AG04450 (cell line): ENCODE measurements around the gene MEGF10. TPM values are rescaled to one million over a fixed set of nuclear protein-coding genes. Genes with fewer than 3 reads are reported as not detected.

Experiments
- CTCF ChIA-PET: fragments of 300-600, 350-600 bp; formaldehyde crosslinking; extraction: SDS; loops from one replicate; lab custom pipeline; 2022; ENCODE audit warnings: antibody characterized with exemption, inconsistent platforms; lab: Charles Lee
- POLR2A ChIA-PET: fragments of 350-600 bp; formaldehyde crosslinking; extraction: SDS; loops from one replicate; lab custom pipeline; 2021; ENCODE audit warnings: antibody characterized with exemption, inconsistent platforms; lab: Yijun Ruan, JAX
- DNase-seq: peaks from one replicate; pipeline ENCODE4 v3.0.0-alpha.2; 2011; ENCODE audit warnings: low read depth, low spot score
- H3K27ac ChIP-seq: one replicate; pipeline ENCODE4 v1.5.1; 2012; ENCODE audit warnings: low read depth, low read length, control low read depth
- H3K27me3 ChIP-seq: one replicate; pipeline ENCODE4 v1.6.0; 2012; ENCODE audit warnings: low read length; ENCODE audit not compliant: control insufficient read depth, insufficient read depth
- H3K4me3 ChIP-seq: 2 replicates; pipeline ENCODE4 v1.5.1; 2011; ENCODE audit warnings: mild to moderate bottlenecking, low read depth, low read length, control low read depth
- H3K9me3 ChIP-seq: 2 replicates; pipeline ENCODE4 v1.5.1; 2012; ENCODE audit warnings: low read length; ENCODE audit not compliant: control insufficient read depth, insufficient read depth
- polyA plus RNA-seq: library from polyadenylated mRNA; depleted of rRNA; stranded (reverse); fragments of >200 nt; gene quantifications from 2 replicates; pipeline ENCODE4 v1.2.3, GENCODE V29; 2011
- TF ChIP-seq, protein P1 (sequence below): IDR thresholded peaks from 2 replicates; pipeline ENCODE4 v1.5.1; 2011; ENCODE audit warnings: low read depth, low read length, control low read depth, inconsistent platforms

The MEGF10 gene
- polyA plus RNA-seq, 1 experiment = not detected

DNA sequence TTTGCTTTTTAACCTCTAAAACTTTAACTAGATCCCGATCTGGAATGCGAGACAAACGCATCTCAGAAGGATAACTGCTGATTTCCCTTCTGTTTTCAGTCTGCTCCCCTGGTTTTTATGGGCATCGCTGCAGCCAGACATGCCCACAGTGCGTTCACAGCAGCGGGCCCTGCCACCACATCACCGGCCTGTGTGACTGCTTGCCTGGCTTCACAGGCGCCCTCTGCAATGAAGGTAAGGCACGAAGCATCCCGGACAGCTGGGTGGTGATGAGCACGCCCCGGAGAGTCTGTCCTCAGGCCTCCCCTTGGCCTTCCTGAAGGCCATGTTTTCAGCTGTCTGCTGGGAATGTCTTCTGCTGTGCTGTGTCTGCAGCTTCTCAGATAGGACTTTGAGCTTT is 144.0 kb downstream of the MEGF10 start:
- TF ChIP-seq, protein P1, sequence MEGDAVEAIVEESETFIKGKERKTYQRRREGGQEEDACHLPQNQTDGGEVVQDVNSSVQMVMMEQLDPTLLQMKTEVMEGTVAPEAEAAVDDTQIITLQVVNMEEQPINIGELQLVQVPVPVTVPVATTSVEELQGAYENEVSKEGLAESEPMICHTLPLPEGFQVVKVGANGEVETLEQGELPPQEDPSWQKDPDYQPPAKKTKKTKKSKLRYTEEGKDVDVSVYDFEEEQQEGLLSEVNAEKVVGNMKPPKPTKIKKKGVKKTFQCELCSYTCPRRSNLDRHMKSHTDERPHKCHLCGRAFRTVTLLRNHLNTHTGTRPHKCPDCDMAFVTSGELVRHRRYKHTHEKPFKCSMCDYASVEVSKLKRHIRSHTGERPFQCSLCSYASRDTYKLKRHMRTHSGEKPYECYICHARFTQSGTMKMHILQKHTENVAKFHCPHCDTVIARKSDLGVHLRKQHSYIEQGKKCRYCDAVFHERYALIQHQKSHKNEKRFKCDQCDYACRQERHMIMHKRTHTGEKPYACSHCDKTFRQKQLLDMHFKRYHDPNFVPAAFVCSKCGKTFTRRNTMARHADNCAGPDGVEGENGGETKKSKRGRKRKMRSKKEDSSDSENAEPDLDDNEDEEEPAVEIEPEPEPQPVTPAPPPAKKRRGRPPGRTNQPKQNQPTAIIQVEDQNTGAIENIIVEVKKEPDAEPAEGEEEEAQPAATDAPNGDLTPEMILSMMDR = no peak
- Histone ChIP-seq H3K27me3 (no peaks in the 10 kb centered on the region), H3K4me3 (no peak overlapping the region), H3K9me3 (no peaks in the 10 kb centered on the region), H3K27ac (no peak overlapping the region)
- POLR2A ChIA-PET = no interaction called here
- CTCF ChIA-PET = no interaction called here
- no peak for DNase-seq

DNA sequence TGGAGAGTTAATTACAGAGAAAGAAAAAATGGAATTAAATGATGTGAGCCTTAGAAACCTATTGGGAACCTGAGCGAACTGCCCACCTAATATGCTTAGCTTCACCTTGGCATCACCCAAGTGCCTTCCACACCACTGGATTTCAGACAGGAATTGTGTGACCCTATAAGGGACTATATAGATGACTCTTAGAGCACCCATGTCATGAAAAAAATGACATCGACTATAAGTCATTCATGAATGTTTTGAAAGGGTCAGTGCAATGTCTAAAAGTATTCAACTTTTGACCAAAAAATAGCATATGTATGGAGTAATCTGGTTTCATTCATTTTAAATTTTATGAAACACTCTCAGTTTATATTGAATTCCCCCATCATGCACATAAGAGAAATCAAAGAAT is 145.2 kb downstream of the MEGF10 start:
- DNase-seq = no peak
- Histone ChIP-seq H3K27me3 (no peaks in the 10 kb centered on the region), H3K27ac (no peak overlapping the region), H3K9me3 (no peaks in the 10 kb centered on the region), H3K4me3 (no peak overlapping the region)
- TF ChIP-seq, protein P1 = no peak
- ChIA-PET CTCF (no interaction called here), POLR2A (no interaction called here)

DNA sequence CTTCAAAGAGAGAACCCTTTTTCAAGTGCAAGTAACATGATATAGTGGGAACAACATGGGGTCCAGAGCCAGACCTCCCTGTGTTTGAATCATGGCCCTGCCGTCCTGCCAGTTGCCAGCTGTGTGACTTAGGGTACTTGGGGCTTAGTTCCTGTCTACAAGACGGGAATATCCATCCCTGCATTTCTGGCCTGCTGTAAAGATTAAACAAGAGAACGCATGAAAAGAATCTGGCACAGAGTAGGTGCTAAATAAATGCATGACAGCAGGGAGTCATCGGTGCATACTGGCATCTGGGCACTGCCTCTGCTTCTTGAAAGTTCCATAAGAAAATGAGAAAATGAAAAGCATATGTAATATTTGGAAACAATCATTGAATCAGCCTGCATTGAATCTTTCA is 149.0 kb downstream of the MEGF10 start:
- no peak overlapping the region for H3K27ac ChIP-seq
- ChIA-PET CTCF (no interaction called here), POLR2A (no interaction called here)
- TF ChIP-seq, protein P1 = no peak
- H3K9me3 ChIP-seq = no peaks in the 10 kb centered on the region
- no peak for DNase-seq
- H3K4me3 ChIP-seq = no peak overlapping the region
- no peaks in the 10 kb centered on the region for H3K27me3 ChIP-seq

DNA sequence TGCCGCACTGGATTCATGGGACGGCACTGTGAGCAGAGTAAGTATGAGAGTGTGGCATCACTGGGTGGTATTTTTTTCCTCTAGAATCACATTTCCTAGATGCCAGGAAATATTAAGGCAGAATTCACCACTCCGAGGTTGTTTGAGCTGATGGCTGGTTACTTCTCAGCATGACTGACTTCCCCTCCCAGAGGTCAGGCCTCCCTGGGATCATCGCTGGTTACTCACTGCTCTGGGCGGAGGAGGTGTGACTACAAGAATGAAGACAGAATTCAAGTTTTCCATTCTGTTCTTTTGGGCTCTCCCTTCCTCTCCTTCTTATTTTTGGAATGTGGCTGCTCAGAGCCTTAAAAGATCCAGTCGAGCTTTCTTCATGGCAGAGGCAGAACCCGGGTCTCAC is 150.2 kb downstream of the MEGF10 start:
- no peak for DNase-seq
- no peaks in the 10 kb centered on the region for H3K27me3 ChIP-seq
- H3K27ac ChIP-seq = no peak overlapping the region
- TF ChIP-seq, protein P1 = no peak
- no peaks in the 10 kb centered on the region for H3K9me3 ChIP-seq
- H3K4me3 ChIP-seq = no peak overlapping the region
- POLR2A ChIA-PET = no interaction called here
- CTCF ChIA-PET = interaction anchor here (0.9 kb wide), 1 partner anchor 52 kb away, joined by 4 read pairs; no protein-coding TSS in a partner anchor

DNA sequence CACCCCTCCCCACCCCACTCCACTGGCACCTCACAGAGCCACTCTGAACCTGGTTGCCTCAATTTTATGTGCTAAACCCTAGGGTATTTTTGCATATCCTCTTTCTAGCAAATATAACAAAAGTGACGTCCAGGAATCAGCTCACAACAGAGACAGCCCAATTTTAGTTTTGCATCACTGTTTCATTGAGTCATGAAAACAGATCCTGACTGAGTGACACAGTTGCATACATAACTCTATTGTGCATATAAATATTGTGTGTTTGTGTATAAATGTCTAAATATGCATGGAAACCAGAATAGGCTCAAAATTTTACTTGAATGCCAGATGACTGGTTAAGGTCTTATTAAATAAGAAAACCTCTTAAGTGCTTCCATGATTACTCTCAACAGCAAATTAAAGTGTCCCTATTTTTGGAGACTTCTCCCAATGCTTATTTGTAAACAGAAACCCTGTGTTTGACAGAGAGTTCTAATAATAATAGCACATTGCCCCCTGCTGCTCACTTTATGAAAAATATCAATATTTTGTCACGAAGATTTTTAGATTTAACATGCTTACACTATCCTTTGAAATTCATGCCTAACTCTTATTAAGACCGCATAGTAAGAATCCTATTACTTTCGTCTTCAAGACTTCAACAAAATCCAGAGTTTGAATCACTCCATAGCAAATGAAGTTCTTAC is 151.3 kb downstream of the MEGF10 start:
- no peak for DNase-seq
- TF ChIP-seq, protein P1 = peak; percentile 23; the same call in 1 of the 2 replicates
- CTCF ChIA-PET = no interaction called here
- POLR2A ChIA-PET = no interaction called here
- Histone ChIP-seq H3K9me3 (no peaks in the 10 kb centered on the region), H3K4me3 (no peak overlapping the region), H3K27ac (no peak overlapping the region), H3K27me3 (no peaks in the 10 kb centered on the region)
